Parathyroid adenoma (tissue), 2 donors: ENCODE measurements around the gene AWAT1.
"Not testable (repeated sequence)": the region's sequence is repeated elsewhere in the genome, so short reads cannot be mapped to it uniquely, and the experiment has no call there.

ENCODE experiments used
- H2AFZ ChIP-seq: fragments of 300-600 bp; sonication (generic); one replicate; pipeline ENCODE4 v1.7.0; 2017; ENCODE audit warnings: antibody characterized with exemption, mild to moderate bottlenecking
- H3K27ac ChIP-seq: fragments of 300-600 bp; sonication (generic); one replicate; pipeline ENCODE4 v1.7.0; 2017
- H3K27me3 ChIP-seq: fragments of 300-600 bp; sonication (generic); one replicate; pipeline ENCODE4 v1.7.0; 2017; ENCODE audit warnings: low read length; ENCODE audit not compliant: control insufficient read depth, insufficient read depth
- H3K36me3 ChIP-seq: fragments of 300-600 bp; sonication (generic); one replicate; pipeline ENCODE4 v1.7.0; 2017; ENCODE audit warnings: low read length; ENCODE audit not compliant: control insufficient read depth, insufficient read depth
- H3K4me1 ChIP-seq: fragments of 300-600 bp; sonication (generic); one replicate; pipeline ENCODE4 v1.7.0; 2017; ENCODE audit warnings: control low read depth
- H3K4me2 ChIP-seq: fragments of 300-600 bp; sonication (generic); one replicate; pipeline ENCODE4 v1.7.0; 2017; ENCODE audit warnings: low read length
- H3K4me3 ChIP-seq: fragments of 300-600 bp; sonication (generic); one replicate; pipeline ENCODE4 v1.7.0; 2017; ENCODE audit warnings: low read depth, low read length
- H3K79me2 ChIP-seq: fragments of 300-600 bp; sonication (generic); one replicate; pipeline ENCODE4 v1.7.0; 2017; ENCODE audit warnings: control low read depth
- H3K9ac ChIP-seq: fragments of 300-600 bp; sonication (generic); one replicate; pipeline ENCODE4 v1.7.0; 2017; ENCODE audit warnings: mild to moderate bottlenecking
- H3K9me3 ChIP-seq: fragments of 300-600 bp; sonication (generic); one replicate; pipeline ENCODE4 v1.7.0; 2017; ENCODE audit warnings: low read length; ENCODE audit not compliant: control insufficient read depth
- CTCF ChIP-seq: fragments of 300-600 bp; sonication (generic); IDR thresholded peaks from one replicate; pipeline ENCODE4 v1.7.0; 2017; ENCODE audit warnings: antibody characterized with exemption, mild to moderate bottlenecking
- donor health status: primary hyperparathyroidism.

Gene AWAT1

GRCh38 chrX:70268034-70268433, 33.6 kb downstream of the AWAT1 start, which contains the start of gene ARR3:
Gene ARR3 (plus strand): TSS chrX:70268334. CDS start chrX:70269386, 1,052 bp downstream.
- H3K27me3 ChIP-seq, result no peaks in the 10 kb centered on the region
- H3K4me2 ChIP-seq, result no peak within 1 kb of the TSS
- no peaks in the 10 kb centered on the region for H3K36me3 ChIP-seq
- no peak within 1 kb of the TSS for H3K27ac ChIP-seq
- H3K4me3 ChIP-seq, result no peak within 1 kb of the TSS
- no peaks in the 10 kb centered on the region for H3K9me3 ChIP-seq
- no peak within 1 kb of the TSS for H2AFZ ChIP-seq
- no peaks in the 10 kb centered on the region for H3K4me1 ChIP-seq
- H3K79me2 ChIP-seq, result no peaks in the 10 kb centered on the region
- no peak for TF ChIP-seq CTCF
- no peak within 1 kb of the TSS for H3K9ac ChIP-seq

GRCh38 chrX:70274029-70274428, 39.6 kb downstream of the AWAT1 start:
- not testable (repeated sequence) for H3K4me3 ChIP-seq, H3K4me1 ChIP-seq, H3K9me3 ChIP-seq, H3K27me3 ChIP-seq, H3K9ac ChIP-seq, H2AFZ ChIP-seq, H3K36me3 ChIP-seq, H3K79me2 ChIP-seq, H3K27ac ChIP-seq, H3K4me2 ChIP-seq

GRCh38 chrX:70279081-70279480, 44.6 kb downstream of the AWAT1 start:
- Histone ChIP-seq H3K9ac (no peak overlapping the region), H3K36me3 (no peaks in the 10 kb centered on the region), H3K4me2 (no peak overlapping the region), H3K79me2 (no peaks in the 10 kb centered on the region), H3K4me1 (no peaks in the 10 kb centered on the region), H2AFZ (no peak overlapping the region), H3K27ac (no peak overlapping the region), H3K9me3 (no peaks in the 10 kb centered on the region), H3K4me3 (no peak overlapping the region), H3K27me3 (no peaks in the 10 kb centered on the region)
- no peak for TF ChIP-seq CTCF

GRCh38 chrX:70280573-70280972, 46.1 kb downstream of the AWAT1 start:
- Histone ChIP-seq H3K4me2 (no peak overlapping the region), H3K36me3 (no peaks in the 10 kb centered on the region), H3K9me3 (no peaks in the 10 kb centered on the region), H3K4me1 (no peaks in the 10 kb centered on the region), H3K27me3 (no peaks in the 10 kb centered on the region), H3K4me3 (no peak overlapping the region), H3K79me2 (no peaks in the 10 kb centered on the region), H3K27ac (no peak overlapping the region), H2AFZ (no peak overlapping the region), H3K9ac (no peak overlapping the region)
- no peak for TF ChIP-seq CTCF

- H3K9me3 ChIP-seq, result no peaks in the 10 kb centered on the region
- no peak within 1 kb of the TSS for H3K4me2 ChIP-seq
- no peak within 1 kb of the TSS for H3K4me3 ChIP-seq
- no peaks in the 10 kb centered on the region for H3K4me1 ChIP-seq
- TF ChIP-seq CTCF, result no peak
- H3K27me3 ChIP-seq, result no peaks in the 10 kb centered on the region
- H3K27ac ChIP-seq, result no peak within 1 kb of the TSS
- H3K79me2 ChIP-seq, result no peaks in the 10 kb centered on the region
- no peak within 1 kb of the TSS for H3K9ac ChIP-seq
- H2AFZ ChIP-seq, result no peak within 1 kb of the TSS
- H3K36me3 ChIP-seq, result no peaks in the 10 kb centered on the region
Measured at GRCh38 chrX:70281951-70282350, 47.5 kb downstream of the AWAT1 start, which contains the start of gene RAB41. Gene RAB41 (plus strand): TSS chrX:70282172. CDS start chrX:70282218, 46 bp downstream.
